Measurements from ENCODE around the gene CDON. TPM values are rescaled to one million over a fixed set of nuclear protein-coding genes. Genes with fewer than 3 reads are reported as not detected.

CDON gene
- total and polyA plus RNA-seq, 4 experiments from 2014 or later = 0.03 to 3.1 (median 1.6) TPM

GRCh38 chr11:125968354-125968753, 94.3 kb downstream of the CDON start:
- ChIA-PET POLR2A (ENCODE audit: partially characterized antibody) (no interaction called here), CTCF (ENCODE audit: partially characterized antibody) (no interaction called here)
- no peak for DNase-seq
- H3K27ac Mint-ChIP-seq = no peak overlapping the region
- no peak overlapping the region for H3K4me3 ChIP-seq (ENCODE audit: low read length in 2 of 2)
- no peaks in the 10 kb centered on the region for H3K9me3 ChIP-seq (ENCODE audit: control insufficient read depth in 1 of 2, low read length in 2 of 2)
- no peak overlapping the region for H3K4me3 Mint-ChIP-seq
- no peaks in the 10 kb centered on the region for H3K27me3 ChIP-seq (ENCODE audit: insufficient read depth, low read length)
- H3K9me3 Mint-ChIP-seq = peaks cover 0 to 4% (median under 1%) of the 10 kb centered on the region in 8 donors
- H3K4me1 Mint-ChIP-seq = no peaks in the 10 kb centered on the region
- intact Hi-C loops (cut with micrococcal nuclease) = no loop called here
- no peaks in the 10 kb centered on the region for H3K27me3 Mint-ChIP-seq
- no peak overlapping the region for H3K27ac ChIP-seq (ENCODE audit: low read depth, low read length)
- no peaks in the 10 kb centered on the region for H3K36me3 Mint-ChIP-seq
- H3K4me1 ChIP-seq (ENCODE audit: insufficient read depth, low read length) = no peaks in the 10 kb centered on the region
- no peaks in the 10 kb centered on the region for H3K36me3 ChIP-seq (ENCODE audit: insufficient read depth, low read length)

- Histone ChIP-seq H3K4me1 (ENCODE audit: insufficient read depth, low read length) (no peaks in the 10 kb centered on the region), H3K27ac (ENCODE audit: low read depth, low read length) (no peak overlapping the region), H3K27me3 (ENCODE audit: insufficient read depth, low read length) (no peaks in the 10 kb centered on the region), H3K4me3 (ENCODE audit: low read length in 2 of 2) (no peak overlapping the region), H3K36me3 (ENCODE audit: insufficient read depth, low read length) (no peaks in the 10 kb centered on the region), H3K9me3 (ENCODE audit: control insufficient read depth in 1 of 2, low read length in 2 of 2) (no peaks in the 10 kb centered on the region)
- no peaks in the 10 kb centered on the region for H3K27me3 Mint-ChIP-seq
- no peak overlapping the region for H3K27ac Mint-ChIP-seq
- DNase-seq = no peak
- H3K4me3 Mint-ChIP-seq = no peak overlapping the region
- no peaks in the 10 kb centered on the region for H3K4me1 Mint-ChIP-seq
- CTCF ChIA-PET (ENCODE audit: partially characterized antibody) = no interaction called here
- intact Hi-C loops (cut with micrococcal nuclease) = no loop called here
- H3K9me3 Mint-ChIP-seq = peaks cover 0 to 9% (median 8%) of the 10 kb centered on the region in 8 donors
- POLR2A ChIA-PET (ENCODE audit: partially characterized antibody) = no interaction called here
- H3K36me3 Mint-ChIP-seq = no peaks in the 10 kb centered on the region
Observed at GRCh38 chr11:125967515-125967914, 95.2 kb downstream of the CDON start.

- H3K27me3 Mint-ChIP-seq = no peaks in the 10 kb centered on the region
- no peak overlapping the region for H3K27ac Mint-ChIP-seq
- POLR2A ChIA-PET (ENCODE audit: partially characterized antibody) = no interaction called here
Observed at GRCh38 chr11:125960771-125961170, 101.9 kb downstream of the CDON start.

GRCh38 chr11:125959931-125960330, 102.7 kb downstream of the CDON start:
- Mint-ChIP-seq H3K4me1 (peaks cover 3 to 6% (median 4%) of the 10 kb centered on the region in 4 donors), H3K27me3 (no peaks in the 10 kb centered on the region), H3K36me3 (no peaks in the 10 kb centered on the region), H3K4me3 (no peak overlapping the region), H3K27ac (peak overlapping the region in 1 of 7 donors; percentile 49), H3K9me3 (peaks cover 0 to 16% (median 11%) of the 10 kb centered on the region in 8 donors)
- no peaks in the 10 kb centered on the region for H3K27me3 ChIP-seq (ENCODE audit: insufficient read depth, low read length)
- H3K9me3 ChIP-seq (ENCODE audit: control insufficient read depth in 1 of 2, low read length in 2 of 2) = peaks cover 0 to 4% of the 10 kb centered on the region in 2 donors
- intact Hi-C loops (cut with micrococcal nuclease) = no loop called here
- POLR2A ChIA-PET (ENCODE audit: partially characterized antibody) = no interaction called here
- H3K36me3 ChIP-seq (ENCODE audit: insufficient read depth, low read length) = no peaks in the 10 kb centered on the region
- H3K4me3 ChIP-seq (ENCODE audit: low read length in 2 of 2) = no peak overlapping the region
- H3K4me1 ChIP-seq (ENCODE audit: insufficient read depth, low read length) = no peaks in the 10 kb centered on the region
- no peak for DNase-seq
- CTCF ChIA-PET (ENCODE audit: partially characterized antibody) = no interaction called here
- H3K27ac ChIP-seq (ENCODE audit: low read depth, low read length) = no peak overlapping the region

More at GRCh38 chr11:125960771-125961170, 101.9 kb downstream of the CDON start:
- Histone ChIP-seq H3K4me3 (ENCODE audit: low read length in 2 of 2) (no peak overlapping the region), H3K27me3 (ENCODE audit: insufficient read depth, low read length) (no peaks in the 10 kb centered on the region), H3K27ac (ENCODE audit: low read depth, low read length) (no peak overlapping the region), H3K36me3 (ENCODE audit: insufficient read depth, low read length) (no peaks in the 10 kb centered on the region), H3K4me1 (ENCODE audit: insufficient read depth, low read length) (no peaks in the 10 kb centered on the region), H3K9me3 (ENCODE audit: control insufficient read depth in 1 of 2, low read length in 2 of 2) (peaks cover 0 to 4% of the 10 kb centered on the region in 2 donors)
- intact Hi-C loops (cut with micrococcal nuclease) = no loop called here
- CTCF ChIA-PET (ENCODE audit: partially characterized antibody) = no interaction called here
- peaks cover 0 to 16% (median 11%) of the 10 kb centered on the region in 8 donors for H3K9me3 Mint-ChIP-seq
- H3K4me1 Mint-ChIP-seq = peaks cover 3 to 6% (median 4%) of the 10 kb centered on the region in 4 donors
- H3K36me3 Mint-ChIP-seq = no peaks in the 10 kb centered on the region
- no peak for DNase-seq
- no peak overlapping the region for H3K4me3 Mint-ChIP-seq

- H3K27ac Mint-ChIP-seq = no peak overlapping the region
- Histone ChIP-seq H3K36me3 (ENCODE audit: insufficient read depth, low read length) (no peaks in the 10 kb centered on the region), H3K27me3 (ENCODE audit: insufficient read depth, low read length) (no peaks in the 10 kb centered on the region), H3K9me3 (ENCODE audit: control insufficient read depth in 1 of 2, low read length in 2 of 2) (peaks cover 0 to 4% of the 10 kb centered on the region in 2 donors), H3K4me3 (ENCODE audit: low read length in 2 of 2) (no peak overlapping the region), H3K4me1 (ENCODE audit: insufficient read depth, low read length) (no peaks in the 10 kb centered on the region), H3K27ac (ENCODE audit: low read depth, low read length) (no peak overlapping the region)
- no peaks in the 10 kb centered on the region for H3K27me3 Mint-ChIP-seq
- ChIA-PET CTCF (ENCODE audit: partially characterized antibody) (no interaction called here), POLR2A (ENCODE audit: partially characterized antibody) (no interaction called here)
- no peak overlapping the region for H3K4me3 Mint-ChIP-seq
- no peaks in the 10 kb centered on the region for H3K36me3 Mint-ChIP-seq
- intact Hi-C loops (cut with micrococcal nuclease) = no loop called here
- peaks cover 3 to 6% (median 4%) of the 10 kb centered on the region in 4 donors for H3K4me1 Mint-ChIP-seq
- H3K9me3 Mint-ChIP-seq = peaks cover 0 to 16% (median 11%) of the 10 kb centered on the region in 8 donors
- DNase-seq = no peak
Observed at GRCh38 chr11:125959511-125959910, 103.2 kb downstream of the CDON start.

GRCh38 chr11:125958872-125959400, 103.7 kb downstream of the CDON start:
- Histone ChIP-seq H3K27ac (ENCODE audit: low read depth, low read length) (no peak overlapping the region), H3K9me3 (ENCODE audit: control insufficient read depth in 1 of 2, low read length in 2 of 2) (peaks cover 0 to 4% of the 10 kb centered on the region in 2 donors), H3K4me3 (ENCODE audit: low read length in 2 of 2) (no peak overlapping the region), H3K27me3 (ENCODE audit: insufficient read depth, low read length) (no peaks in the 10 kb centered on the region), H3K36me3 (ENCODE audit: insufficient read depth, low read length) (no peaks in the 10 kb centered on the region), H3K4me1 (ENCODE audit: insufficient read depth, low read length) (no peaks in the 10 kb centered on the region)
- POLR2A ChIA-PET (ENCODE audit: partially characterized antibody) = no interaction called here
- CTCF ChIA-PET (ENCODE audit: partially characterized antibody) = no interaction called here
- no peak overlapping the region for H3K4me3 Mint-ChIP-seq
- H3K36me3 Mint-ChIP-seq = no peaks in the 10 kb centered on the region
- H3K27ac Mint-ChIP-seq = no peak overlapping the region
- H3K4me1 Mint-ChIP-seq = peaks cover 3 to 6% (median 4%) of the 10 kb centered on the region in 4 donors
- intact Hi-C loops (cut with micrococcal nuclease) = no loop called here
- H3K9me3 Mint-ChIP-seq = peaks cover 0 to 16% (median 11%) of the 10 kb centered on the region in 8 donors
- DNase-seq = no peak
- H3K27me3 Mint-ChIP-seq = no peaks in the 10 kb centered on the region

GRCh38 chr11:125957618-125958332, 104.9 kb downstream of the CDON start:
- DNase-seq = no peak
- no peaks in the 10 kb centered on the region for H3K27me3 ChIP-seq (ENCODE audit: insufficient read depth, low read length)
- Mint-ChIP-seq H3K27ac (peak overlapping the region in 1 of 7 donors; percentile 4), H3K36me3 (no peaks in the 10 kb centered on the region), H3K4me3 (peak overlapping the region in 5 of 8 donors; percentile 5 to 65 (median 44)), H3K9me3 (peaks cover 0 to 10% (median 7%) of the 10 kb centered on the region in 8 donors), H3K4me1 (peaks cover 3 to 6% (median 4%) of the 10 kb centered on the region in 4 donors), H3K27me3 (no peaks in the 10 kb centered on the region)
- intact Hi-C loops (cut with micrococcal nuclease) = no loop called here
- CTCF ChIA-PET (ENCODE audit: partially characterized antibody) = no interaction called here
- POLR2A ChIA-PET (ENCODE audit: partially characterized antibody) = no interaction called here
- H3K4me3 ChIP-seq (ENCODE audit: low read length in 2 of 2) = no peak overlapping the region
- no peaks in the 10 kb centered on the region for H3K4me1 ChIP-seq (ENCODE audit: insufficient read depth, low read length)
- H3K36me3 ChIP-seq (ENCODE audit: insufficient read depth, low read length) = no peaks in the 10 kb centered on the region
- H3K27ac ChIP-seq (ENCODE audit: low read depth, low read length) = no peak overlapping the region
- peaks cover 0 to 4% of the 10 kb centered on the region in 2 donors for H3K9me3 ChIP-seq (ENCODE audit: control insufficient read depth in 1 of 2, low read length in 2 of 2)
